K562 (cell line): Measurements from ENCODE around the gene C8A. TPM values are rescaled to one million over a fixed set of nuclear protein-coding genes. Genes with fewer than 3 reads are reported as not detected.

Experiments
- ATAC-seq: fragments of 200-7000 bp; cut with Tn5 transposase; 3 replicates; pipeline ENCODE4 v1.9.1; 2020; ENCODE audit warnings: moderate library complexity
- BruUV-seq: library from RNA; stranded (reverse); fragments of 400-500 nt; replicated peaks from 2 replicates; lab custom pipeline; 2021; lab: Mats Ljungman, UMichigan
- CTCF ChIA-PET: fragments of 300-600 bp; formaldehyde crosslinking; extraction: SDS; loops from one replicate; lab custom pipeline; 2021; ENCODE audit warnings: low intra/inter-chr PET ratio; lab: Yijun Ruan, JAX
- POLR2A ChIA-PET: fragments of 300-600, 350-650 bp; sonication (Branson Sonifier 250); formaldehyde crosslinking; extraction: SDS; loops from one replicate; lab custom pipeline; 2021; ENCODE audit warnings: antibody characterized with exemption, inconsistent platforms; lab: Yijun Ruan, JAX
- DNase-seq, 4 experiments: peaks; one replicate each; pipeline versions ENCODE4 v3.0.0 to v3.0.0-alpha.2; 2011 to 2018; ENCODE audit warnings: low spot score in 3 of 4, mixed read lengths in 3 of 4; ENCODE audit errors: extremely low read depth in 1 of 4
- FAIRE-seq: peaks from 2 replicates; lab custom pipeline; 2011; peaks lifted over from hg19 to GRCh38; lab: Jason Lieb, UNC
- H2AFZ ChIP-seq: 2 replicates; pipeline ENCODE4 v1.6.0; 2011; ENCODE audit warnings: low read depth, low read length, control low read depth, inconsistent platforms
- H3K27ac ChIP-seq: fragments of 200-600 bp; 3 replicates; pipeline ENCODE4 v1.8.0; 2011; ENCODE audit warnings: low read depth, mild to moderate bottlenecking, control low read depth, inconsistent platforms, low read length, moderate library complexity, mixed read lengths; ENCODE audit errors: extremely low read depth
- H3K27me3 ChIP-seq, 2 experiments: fragments of 300-600 bp in 1 of 2; 2 replicates in 1 of 2; 3 replicates in 1 of 2; pipeline versions ENCODE4 v1.6.0 to v1.8.0; 2011; ENCODE audit warnings: inconsistent platforms in 2 of 2, low read length in 2 of 2, mild to moderate bottlenecking in 1 of 2, mixed read lengths in 1 of 2, moderate library complexity in 1 of 2; ENCODE audit not compliant: control insufficient read depth in 2 of 2, insufficient read depth in 2 of 2
- H3K36me3 ChIP-seq: fragments of 300-600 bp; 3 replicates; pipeline ENCODE4 v1.8.0; 2011; ENCODE audit warnings: mild to moderate bottlenecking, low read length, inconsistent platforms; ENCODE audit not compliant: control insufficient read depth, insufficient read depth
- H3K4me1 ChIP-seq, 2 experiments: fragments of 200-600 bp in 1 of 2; replicated peaks in 1 of 2; 2 replicates in 1 of 2; 3 replicates in 1 of 2; pipeline versions ENCODE4 v1.5.1 to v1.8.0; 2011; ENCODE audit warnings: inconsistent platforms in 2 of 2, low read length in 2 of 2, mild to moderate bottlenecking in 1 of 2, mixed read lengths in 1 of 2, moderate library complexity in 1 of 2; ENCODE audit not compliant: control insufficient read depth in 2 of 2, insufficient read depth in 2 of 2
- H3K4me2 ChIP-seq: 2 replicates; pipeline ENCODE4 v1.6.1; 2011; ENCODE audit warnings: low read length, control low read depth, inconsistent platforms, mixed read lengths; ENCODE audit not compliant: insufficient read depth
- H3K4me3 ChIP-seq: fragments of 200-600 bp; sonication (generic), shearing (Covaris generic); 2 replicates; pipeline ENCODE4 v1.5.1; 2016; ENCODE audit warnings: control low read depth, inconsistent platforms
- H3K79me2 ChIP-seq: fragments of 200-600 bp; 3 replicates; pipeline ENCODE4 v1.8.0; 2011; ENCODE audit warnings: low read length, inconsistent platforms; ENCODE audit not compliant: control insufficient read depth, insufficient read depth
- H3K9ac ChIP-seq, 2 experiments: 2 replicates each; pipeline versions ENCODE4 v1.6.0 to v1.6.1; 2011; ENCODE audit warnings: low read depth in 2 of 2, low read length in 2 of 2, control low read depth in 1 of 2, inconsistent platforms in 1 of 2, mild to moderate bottlenecking in 1 of 2, mixed read lengths in 1 of 2; ENCODE audit not compliant: insufficient read depth in 1 of 2
- H3K9me1 ChIP-seq: one replicate; pipeline ENCODE4 v1.6.0; 2011; ENCODE audit warnings: inconsistent platforms, mild to moderate bottlenecking, low read length, moderate library complexity; ENCODE audit not compliant: control insufficient read depth, insufficient read depth
- H3K9me3 ChIP-seq: replicated peaks from 2 replicates; pipeline ENCODE4 v1.5.1; 2011; ENCODE audit warnings: low read depth, low read length, inconsistent platforms; ENCODE audit not compliant: control insufficient read depth, insufficient read depth
- H4K20me1 ChIP-seq: replicated peaks from 2 replicates; pipeline ENCODE4 v1.6.1; 2011; ENCODE audit warnings: low read length, inconsistent platforms, mixed read lengths; ENCODE audit not compliant: control insufficient read depth, insufficient read depth
- BCL6 ChIP-seq: fragments of 250-450 bp; sonication (Bioruptor Pico); IDR thresholded peaks from 2 replicates; pipeline ENCODE4 v1.4.0; 2020
- EP300 ChIP-seq: IDR thresholded peaks from 2 replicates; pipeline ENCODE4 v1.6.1; 2012; ENCODE audit warnings: low read length, improper control_type of control experiment
- IFI16 ChIP-seq: fragments of 250-450 bp; sonication (Bioruptor Pico); IDR thresholded peaks from 2 replicates; pipeline ENCODE4 v2.1.2; 2022; ENCODE audit warnings: mild to moderate bottlenecking, inconsistent platforms
- KAT8 ChIP-seq: fragments of 450-650 bp; IDR thresholded peaks from 2 replicates; pipeline ENCODE4 v1.6.1; 2016; ENCODE audit warnings: low read depth, mild to moderate bottlenecking
- PTBP1 ChIP-seq: fragments of 200-400 bp; formaldehyde crosslinking; IDR thresholded peaks from 2 replicates; pipeline ENCODE4 v1.6.1; 2017; ENCODE audit warnings: low read depth, low read length
- PURB ChIP-seq: sonication (generic); formaldehyde crosslinking; IDR thresholded peaks from 2 replicates; pipeline ENCODE4 v1.9.0; 2021; ENCODE audit warnings: low read depth, mild to moderate bottlenecking, missing genetic modification reagents
- RBM25 ChIP-seq: fragments of 200-400 bp; formaldehyde crosslinking; IDR thresholded peaks from 2 replicates; pipeline ENCODE4 v1.6.1; 2018; ENCODE audit warnings: low read length, low read depth, moderate library complexity; ENCODE audit not compliant: severe bottlenecking
- ZBTB1 ChIP-seq: sonication (generic); formaldehyde crosslinking; IDR thresholded peaks from 2 replicates; pipeline ENCODE4 v1.8.1; 2023; ENCODE audit warnings: missing genetic modification reagents, low read depth, mild to moderate bottlenecking, borderline replicate concordance
- WGBS: fragments of 100-300 bp; shearing (Covaris generic); methylation state at CpG from one replicate; pipeline ENCODE4 v1.1.6; 2016; ENCODE audit warnings: low coverage, mixed read lengths; ENCODE audit not compliant: insufficient coverage; ENCODE audit errors: missing lambda C conversion rate; 5-methylcytosine and 5-hydroxymethylcytosine counted together
- in situ Hi-C: fragments of 300-500 bp; cut with MboI; formaldehyde crosslinking; loops from 4 replicates; pipeline ENCODE4 v1.15.0; 2018; ENCODE audit warnings: inconsistent platforms, mixed read lengths
- intact Hi-C: fragments of 100-400 bp; cut with micrococcal nuclease; formaldehyde crosslinking; loops from 2 replicates; pipeline ENCODE4 v1.14.2; 2022
- polyA plus RNA-seq, 8 experiments: library from polyadenylated mRNA; depleted of rRNA in 4 of 8; stranded (reverse) in 5 of 8; unstranded in 3 of 8; fragments of >200 nt; fragmentation: Nextera tagmentation in 2 of 8; fragmentation: Illumina TruSeq in 1 of 8; extraction: Ambion mirVana in 2 of 8; extraction: Trizol in 1 of 8; gene quantifications; 2 replicates each; pipeline versions ENCODE4 v1.2.1 to v1.2.3, GENCODE V29; 2011 to 2014; ENCODE audit warnings: inconsistent platforms in 1 of 8, missing spikeins in 1 of 8
- total RNA-seq, 7 experiments: library from RNA; depleted of rRNA in 6 of 7; stranded (reverse); fragments of >200 nt in 6 of 7; fragmentation: Illumina TruSeq in 2 of 7; extraction: Trizol in 2 of 7; gene quantifications; 2 replicates each; pipeline versions ENCODE4 v1.2.1 to v1.2.3, GENCODE V29; 2011 to 2021; ENCODE audit warnings: low replicate concordance in 1 of 7
- TF ChIP-seq, protein P1 (sequence below): fragments of 450-650 bp; formaldehyde crosslinking; IDR thresholded peaks from 2 replicates; pipeline ENCODE4 v1.4.0; 2020; ENCODE audit warnings: mild to moderate bottlenecking

C8A gene
- total and polyA plus RNA-seq, 9 of the 15 experiments (the other 6 are each of a cell fraction or from before 2014, with no cell fraction given) = 0.09 TPM; not detected in 8

DNA sequence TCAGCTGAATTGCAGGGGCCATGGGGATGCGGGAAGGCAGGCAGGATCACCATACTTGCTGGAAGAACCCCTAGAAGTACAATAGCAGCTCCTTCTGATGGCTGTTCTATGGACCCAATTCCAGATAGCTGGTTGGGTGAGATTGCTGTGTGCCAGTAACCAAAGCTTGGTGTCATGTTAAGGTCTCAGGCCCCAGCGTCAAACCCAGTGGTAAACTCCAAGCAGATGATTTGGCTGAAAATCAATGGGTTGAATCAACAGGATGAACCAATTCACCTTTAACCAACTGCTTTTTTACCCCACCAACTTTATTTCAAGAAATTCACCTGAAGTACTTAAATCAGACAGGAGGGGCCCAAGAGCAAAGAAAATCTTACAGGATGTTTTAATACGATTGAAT is 73.4 kb downstream of the C8A start (continued):
- no peak for TF ChIP-seq PURB (CRISPR knock-in tag)
- no peak for TF ChIP-seq ZBTB1 (CRISPR knock-in tag)
- no peak for TF ChIP-seq PTBP1
- TF ChIP-seq, protein P1, sequence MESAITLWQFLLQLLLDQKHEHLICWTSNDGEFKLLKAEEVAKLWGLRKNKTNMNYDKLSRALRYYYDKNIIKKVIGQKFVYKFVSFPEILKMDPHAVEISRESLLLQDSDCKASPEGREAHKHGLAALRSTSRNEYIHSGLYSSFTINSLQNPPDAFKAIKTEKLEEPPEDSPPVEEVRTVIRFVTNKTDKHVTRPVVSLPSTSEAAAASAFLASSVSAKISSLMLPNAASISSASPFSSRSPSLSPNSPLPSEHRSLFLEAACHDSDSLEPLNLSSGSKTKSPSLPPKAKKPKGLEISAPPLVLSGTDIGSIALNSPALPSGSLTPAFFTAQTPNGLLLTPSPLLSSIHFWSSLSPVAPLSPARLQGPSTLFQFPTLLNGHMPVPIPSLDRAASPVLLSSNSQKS (CRISPR knock-in tag) = no peak
- no peak for TF ChIP-seq EP300
- no peak for TF ChIP-seq BCL6 (CRISPR knock-in tag)

DNA sequence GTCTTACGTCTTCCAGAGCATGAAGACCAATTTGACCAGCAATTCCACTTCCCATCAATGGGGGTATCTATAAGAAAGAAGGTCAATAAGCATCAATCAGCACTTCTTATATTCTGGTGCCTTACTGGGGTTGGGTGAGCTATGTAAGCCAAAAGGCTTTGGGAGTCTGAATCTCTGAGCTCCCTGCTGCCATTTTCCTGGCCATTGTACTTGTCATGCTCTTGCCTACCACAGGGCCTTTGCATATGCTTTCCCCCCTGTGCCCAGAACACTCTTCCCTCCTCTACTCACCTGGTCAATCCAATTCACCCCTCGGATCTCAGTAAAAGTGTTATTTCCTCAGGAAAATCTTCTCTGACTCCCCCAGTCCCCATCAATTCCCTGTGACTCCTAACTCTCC is 74.9 kb downstream of the C8A start:
- Histone ChIP-seq H3K4me3 (no peak overlapping the region), H3K27ac (no peak overlapping the region), H2AFZ (no peak overlapping the region), H3K9me3 (no peaks in the 10 kb centered on the region), H3K79me2 (no peaks in the 10 kb centered on the region), H3K4me2 (no peak overlapping the region), H3K36me3 (no peaks in the 10 kb centered on the region), H4K20me1 (no peaks in the 10 kb centered on the region), H3K4me1 (no peaks in the 10 kb centered on the region), H3K9me1 (no peaks in the 10 kb centered on the region), H3K27me3 (no peaks in the 10 kb centered on the region), H3K9ac (no peak overlapping the region)
- TF ChIP-seq RBM25 (peak; percentile 62), IFI16 (CRISPR knock-in tag) (no peak), KAT8 (no peak)
- CTCF ChIA-PET = no interaction called here
- 0% methylated on average over 2 of the region's 2 CpGs for WGBS
- POLR2A ChIA-PET = no interaction called here
- FAIRE-seq (no peak), DNase-seq (no peak), ATAC-seq (no peak)
- no TSS peak for BruUV-seq
- in situ Hi-C loops = no loop called here
- intact Hi-C loops = no loop called here
